HL-60/S4 treated with retinoic acid at 250 ng/mL for 4 days and 3 days (cell line): ENCODE measurements around the gene ETS1.

Experiments used
- in situ Hi-C: fragments of 300-500 bp; cut with MboI; formaldehyde crosslinking; loops from 2 replicates; pipeline ENCODE4 v1.7.0; 2022; ENCODE audit warnings: low sequenced_read_pairs

Gene ETS1

GRCh38 chr11:128620309-128621100 is 33.1 kb upstream of the ETS1 start:
- in situ Hi-C loops, result no loop called here

GRCh38 chr11:128619540-128620308 is 32.4 kb upstream of the ETS1 start:
- in situ Hi-C loops, result no loop called here

GRCh38 chr11:128619007-128619406 is 31.6 kb upstream of the ETS1 start:
- in situ Hi-C loops, result no loop called here

GRCh38 chr11:128618603-128619002 is 31.2 kb upstream of the ETS1 start:
- in situ Hi-C loops, result no loop called here

- in situ Hi-C loops, result no loop called here
Observed at GRCh38 chr11:128616161-128616560, 28.8 kb upstream of the ETS1 start.

GRCh38 chr11:128615612-128616011 is 28.3 kb upstream of the ETS1 start:
- in situ Hi-C loops, result no loop called here

GRCh38 chr11:128615076-128615475 is 27.7 kb upstream of the ETS1 start:
- in situ Hi-C loops, result no loop called here

- in situ Hi-C loops, result no loop called here
Observed at GRCh38 chr11:128614026-128614425, 26.7 kb upstream of the ETS1 start.

- in situ Hi-C loops, result no loop called here
Observed at GRCh38 chr11:128613300-128613995, 26.1 kb upstream of the ETS1 start.

- in situ Hi-C loops, result no loop called here
Observed at GRCh38 chr11:128610721-128611617, 23.6 kb upstream of the ETS1 start.

GRCh38 chr11:128609785-128610184 is 22.4 kb upstream of the ETS1 start:
- in situ Hi-C loops, result no loop called here

- in situ Hi-C loops, result no loop called here
Observed at GRCh38 chr11:128608746-128609407, 21.5 kb upstream of the ETS1 start.

- in situ Hi-C loops, result no loop called here
Observed at GRCh38 chr11:128607819-128608218, 20.5 kb upstream of the ETS1 start.

GRCh38 chr11:128604723-128605122 is 17.4 kb upstream of the ETS1 start:
- in situ Hi-C loops, result no loop called here

GRCh38 chr11:128603752-128604414 is 16.5 kb upstream of the ETS1 start:
- in situ Hi-C loops, result no loop called here

- in situ Hi-C loops, result no loop called here
Observed at GRCh38 chr11:128603003-128603696, 15.8 kb upstream of the ETS1 start.

- in situ Hi-C loops, result no loop called here
Observed at GRCh38 chr11:128599729-128600128, 12.4 kb upstream of the ETS1 start.

- in situ Hi-C loops, result no loop called here
Observed at GRCh38 chr11:128598506-128599150, 11.3 kb upstream of the ETS1 start.
